Measurements from ENCODE around the gene NPRL2. TPM values are rescaled to one million over a fixed set of nuclear protein-coding genes. Genes with fewer than 3 reads are reported as not detected.

NPRL2 gene
- total RNA-seq, 3 donors from 2014 or later = 34.0 to 46.9 (median 37.0) TPM

- DNase-seq (no peak), ATAC-seq (no peak)
- H3K36me3 Mint-ChIP-seq (ENCODE audit: insufficient read depth) = no peaks in the 10 kb centered on the region
- peaks cover 26% of the 10 kb centered on the region for H3K4me1 Mint-ChIP-seq (ENCODE audit: low read depth)
- H3K27me3 Mint-ChIP-seq (ENCODE audit: low read depth) = no peaks in the 10 kb centered on the region
- no peak overlapping the region for H3K4me3 Mint-ChIP-seq
- H3K9me3 Mint-ChIP-seq = no peaks in the 10 kb centered on the region
These were observed 48.2 kb downstream of the NPRL2 start for GRCh38 chr3:50302095-50303012.

DNA sequence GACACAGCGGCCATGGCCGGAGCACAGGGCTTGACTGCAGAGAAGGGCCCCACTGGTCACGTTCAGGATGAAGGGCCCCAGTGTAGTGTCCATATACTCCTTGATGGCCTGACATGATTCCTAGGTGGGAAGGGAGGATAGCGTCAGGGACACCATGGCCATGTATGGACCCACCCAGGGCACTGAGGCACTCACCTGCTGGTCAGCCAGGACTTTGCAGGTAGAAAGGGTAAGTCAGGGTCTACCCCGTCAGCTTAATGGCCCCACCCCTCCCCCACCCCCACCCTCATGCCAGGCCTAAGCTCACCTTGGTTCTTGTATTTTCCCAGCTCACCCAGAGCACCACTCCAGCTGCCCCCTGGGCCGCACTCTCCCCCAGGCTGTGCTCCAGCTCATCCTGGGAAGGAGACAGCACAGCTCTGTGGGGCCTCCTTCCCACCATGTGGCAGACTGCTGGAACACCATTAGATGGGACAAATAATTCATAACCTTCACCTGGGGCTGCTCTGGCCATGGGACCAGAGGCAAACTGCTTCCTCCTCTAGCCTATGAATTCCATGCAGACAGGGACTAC lies 49.8 kb downstream of the NPRL2 start:
- H3K9me3 Mint-ChIP-seq = no peaks in the 10 kb centered on the region
- no peak for DNase-seq
- H3K36me3 Mint-ChIP-seq (ENCODE audit: insufficient read depth) = no peaks in the 10 kb centered on the region
- peaks cover 26% of the 10 kb centered on the region for H3K4me1 Mint-ChIP-seq (ENCODE audit: low read depth)
- peak overlapping the region; percentile 91 for H3K4me3 Mint-ChIP-seq
- H3K27me3 Mint-ChIP-seq (ENCODE audit: low read depth) = no peaks in the 10 kb centered on the region
- ATAC-seq = no peak

- DNase-seq (no peak), ATAC-seq (no peak)
- H3K27me3 Mint-ChIP-seq (ENCODE audit: low read depth) = no peaks in the 10 kb centered on the region
- peaks cover 26% of the 10 kb centered on the region for H3K4me1 Mint-ChIP-seq (ENCODE audit: low read depth)
- no peaks in the 10 kb centered on the region for H3K9me3 Mint-ChIP-seq
- no peaks in the 10 kb centered on the region for H3K36me3 Mint-ChIP-seq (ENCODE audit: insufficient read depth)
- peak overlapping the region; percentile 91 for H3K4me3 Mint-ChIP-seq
These were observed 50.5 kb downstream of the NPRL2 start for GRCh38 chr3:50299929-50300680.

DNA sequence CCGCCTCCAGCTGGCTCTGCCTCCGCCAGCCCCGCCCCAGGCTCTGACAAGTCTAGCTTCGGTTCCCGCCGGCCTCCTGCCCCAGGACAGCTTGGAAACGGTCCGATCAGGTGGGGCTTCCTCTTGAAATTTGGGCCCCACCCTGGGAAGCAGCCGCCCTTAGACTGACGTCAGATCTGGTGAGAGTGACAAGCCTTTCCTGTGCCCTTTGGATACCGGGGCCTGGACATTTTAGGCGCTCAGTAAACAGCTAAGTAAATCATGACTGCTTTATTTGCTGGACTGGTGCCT lies 51.0 kb downstream of the NPRL2 start:
- Mint-ChIP-seq H3K9me3 (no peaks in the 10 kb centered on the region), H3K4me3 (peak overlapping the region; percentile 91), H3K27me3 (ENCODE audit: low read depth) (no peaks in the 10 kb centered on the region), H3K36me3 (ENCODE audit: insufficient read depth) (no peaks in the 10 kb centered on the region), H3K4me1 (ENCODE audit: low read depth) (peaks cover 22% of the 10 kb centered on the region)
- no peak for ATAC-seq
- no peak for DNase-seq

GRCh38 chr3:50298836-50299637 lies 51.5 kb downstream of the NPRL2 start, which contains the start of the genes HYAL3 and NAA80:
Gene HYAL3 (minus strand): TSS chr3:50299405. CDS start chr3:50295602, 3,803 bp downstream.
Gene NAA80 (minus strand): TSS chr3:50299405. CDS start chr3:50297463, 1,942 bp downstream.
- H3K4me1 Mint-ChIP-seq (ENCODE audit: low read depth) = peaks cover 21% of the 10 kb centered on the region
- H3K27me3 Mint-ChIP-seq (ENCODE audit: low read depth) = no peaks in the 10 kb centered on the region
- H3K9me3 Mint-ChIP-seq = no peaks in the 10 kb centered on the region
- ATAC-seq = peak; percentile 88 to 91
- peak; percentile 99 for DNase-seq
- no peaks in the 10 kb centered on the region for H3K36me3 Mint-ChIP-seq (ENCODE audit: insufficient read depth)
- peak within 1 kb of the TSS; percentile 91 for H3K4me3 Mint-ChIP-seq

DNA sequence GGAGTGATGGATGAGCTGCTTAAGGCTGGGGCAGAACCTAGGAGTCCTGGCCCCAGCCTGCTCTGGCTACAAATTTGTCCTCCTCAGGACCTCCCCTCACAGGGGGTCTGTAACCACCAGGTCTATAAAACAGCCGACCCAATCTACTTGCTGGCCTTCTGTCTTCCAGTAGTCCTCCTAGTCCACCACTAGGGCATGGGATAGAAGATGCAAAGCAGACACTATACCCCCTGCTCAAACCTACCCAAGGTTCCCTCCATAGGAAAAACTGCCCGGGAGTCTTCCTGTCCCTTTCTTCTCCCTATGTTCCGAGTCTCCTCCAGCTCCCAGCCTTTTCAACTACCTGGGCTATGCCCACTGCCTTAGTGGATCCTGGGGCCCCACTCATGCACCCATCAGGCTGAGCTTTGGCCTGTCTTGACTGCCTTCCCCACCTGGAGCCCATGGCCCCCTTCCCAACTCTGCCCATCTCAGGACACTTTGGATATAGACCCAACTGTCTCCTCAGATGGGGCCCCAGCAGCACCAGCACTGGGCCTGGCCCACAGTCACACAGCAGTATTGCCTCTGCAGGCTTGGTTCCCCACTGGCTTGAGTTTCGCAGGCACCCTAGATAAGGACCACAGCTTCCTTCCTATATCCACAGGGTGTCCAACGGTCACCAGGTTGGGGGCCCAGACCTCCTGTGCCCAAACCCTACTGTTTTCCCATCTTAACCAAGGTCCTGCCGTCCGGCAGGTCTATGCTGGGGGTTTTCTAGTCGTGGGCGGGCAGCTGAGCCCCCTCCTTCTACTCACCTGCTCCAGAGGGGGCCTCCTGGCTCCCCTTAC lies 52.5 kb downstream of the NPRL2 start:
- no peaks in the 10 kb centered on the region for H3K9me3 Mint-ChIP-seq
- no peak for ATAC-seq
- DNase-seq = no peak
- H3K27me3 Mint-ChIP-seq (ENCODE audit: low read depth) = no peaks in the 10 kb centered on the region
- H3K4me1 Mint-ChIP-seq (ENCODE audit: low read depth) = peaks cover 21% of the 10 kb centered on the region
- peak overlapping the region; percentile 91 for H3K4me3 Mint-ChIP-seq
- H3K36me3 Mint-ChIP-seq (ENCODE audit: insufficient read depth) = no peaks in the 10 kb centered on the region

DNA sequence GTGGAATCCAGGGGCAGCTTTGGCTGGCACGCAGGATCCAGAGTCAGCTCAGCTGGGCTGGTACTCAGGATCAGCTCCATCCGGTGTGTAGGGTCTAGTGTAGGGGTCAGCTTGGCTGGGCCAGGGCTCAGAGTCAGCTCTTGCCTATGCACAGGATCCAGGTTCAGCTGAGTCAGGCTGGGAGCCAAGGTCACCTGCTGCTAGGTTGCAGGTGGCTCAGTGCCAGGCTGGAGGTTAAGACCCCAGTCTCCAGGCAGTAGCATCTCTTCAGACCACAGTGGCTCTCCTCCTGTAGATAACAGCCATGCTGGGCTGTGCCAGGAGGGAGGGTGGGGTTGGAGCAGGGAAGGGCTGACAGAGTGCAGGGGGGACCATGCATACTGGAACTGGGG lies 53.2 kb downstream of the NPRL2 start:
- Mint-ChIP-seq H3K4me3 (peak overlapping the region; percentile 91), H3K27me3 (ENCODE audit: low read depth) (no peaks in the 10 kb centered on the region), H3K36me3 (ENCODE audit: insufficient read depth) (no peaks in the 10 kb centered on the region), H3K4me1 (ENCODE audit: low read depth) (peaks cover 29% of the 10 kb centered on the region), H3K9me3 (no peaks in the 10 kb centered on the region)
- DNase-seq = no peak
- ATAC-seq = no peak

Other genes with a start within 250 kb of the NPRL2 start
- gene SEMA3F, start 195.5 kb downstream of the NPRL2 start, total RNA-seq = under 1 TPM; 0.19 to 0.24 (median 0.23) TPM
- gene GNAT1, start 159.2 kb downstream of the NPRL2 start, total RNA-seq = not detected
- gene SLC38A3, start 145.5 kb downstream of the NPRL2 start, total RNA-seq = under 1 TPM in 2 of 3 donors, not detected in 1; 0.08 to 0.52 TPM
- 100 to 1,000 TPM; 160 to 175 (median 172) TPM for gene GNAI2, start 114.6 kb downstream of the NPRL2 start, total RNA-seq
- under 1 TPM; 0.35 to 0.55 (median 0.52) TPM for gene SEMA3B, start 81.6 kb downstream of the NPRL2 start, total RNA-seq
- under 1 TPM in 1 of 3 donors, not detected in 2; 0.13 TPM for gene LSMEM2, start 71.7 kb downstream of the NPRL2 start, total RNA-seq
- gene IFRD2, start 58.3 kb downstream of the NPRL2 start, total RNA-seq = 100 to 1,000 TPM; 339 to 366 (median 341) TPM
- 10 to 100 TPM in 1 of 3 donors, 1 to 10 TPM in 2; 4.9 to 10.3 (median 7.2) TPM for gene HYAL3, start 51.4 kb downstream of the NPRL2 start, total RNA-seq
- gene NAA80, start 51.4 kb downstream of the NPRL2 start, total RNA-seq = 10 to 100 TPM; 17.5 to 21.7 (median 21.1) TPM
- gene HYAL1, start 47.2 kb downstream of the NPRL2 start, total RNA-seq = under 1 TPM in 2 of 3 donors, not detected in 1; 0.24 to 0.82 TPM
- 10 to 100 TPM; 17.0 to 19.5 (median 19.2) TPM for gene HYAL2, start 28.0 kb downstream of the NPRL2 start, total RNA-seq
- 10 to 100 TPM; 40.8 to 48.7 (median 48.5) TPM for gene TUSC2, start 22.6 kb downstream of the NPRL2 start, total RNA-seq
- 10 to 100 TPM; 33.7 to 40.3 (median 37.3) TPM for gene RASSF1, start 9.9 kb downstream of the NPRL2 start, total RNA-seq
- 1 to 10 TPM in 1 of 3 donors, under 1 TPM in 2; 0.71 to 1.0 (median 0.96) TPM for gene ZMYND10, start 5.0 kb downstream of the NPRL2 start, total RNA-seq
- gene CYB561D2, start 87 bp upstream of the NPRL2 start, total RNA-seq = 10 to 100 TPM; 31.8 to 35.3 (median 33.1) TPM
- 10 to 100 TPM; 25.2 to 27.4 (median 25.4) TPM for gene TMEM115, start 8.7 kb upstream of the NPRL2 start, total RNA-seq
- gene CACNA2D2, start 152.9 kb upstream of the NPRL2 start, total RNA-seq = under 1 TPM; 0.35 to 0.90 (median 0.58) TPM
- 10 to 100 TPM in 1 of 3 donors, 1 to 10 TPM in 2; 6.7 to 11.2 (median 9.0) TPM for gene C3orf18, start 217.0 kb upstream of the NPRL2 start, total RNA-seq
- 10 to 100 TPM; 26.8 to 31.1 (median 27.4) TPM for gene HEMK1, start 218.7 kb upstream of the NPRL2 start, total RNA-seq